Activated B cell treated with CpG ODN at 0.5 μM for 24 hours (primary cell): ENCODE measurements around the gene OMP. TPM values are rescaled to one million over a fixed set of nuclear protein-coding genes. Genes with fewer than 3 reads are reported as not detected.

Experiments
- ATAC-seq: fragments of 200-7000 bp; cut with Tn5 transposase; one replicate; pipeline ENCODE4 v1.10.0; 2021; ENCODE audit warnings: low read depth, mild to moderate bottlenecking, moderate library complexity
- CTCF ChIA-PET: fragments of 350-600 bp; sonication (Branson Sonifier 250); formaldehyde crosslinking; loops from one replicate; lab custom pipeline; 2021; ENCODE audit warnings: antibody characterized with exemption; lab: Charles Lee
- POLR2A ChIA-PET: fragments of 350-600 bp; sonication (Branson Sonifier 250); formaldehyde crosslinking; loops from one replicate; lab custom pipeline; 2021; ENCODE audit warnings: antibody characterized with exemption; lab: Charles Lee
- DNase-seq: peaks from one replicate; pipeline ENCODE4 v3.0.0; 2022
- H3K27ac Mint-ChIP-seq: one replicate; pipeline ENCODE4 v1.8.0; 2020; ENCODE audit warnings: mixed read lengths
- H3K27me3 Mint-ChIP-seq: one replicate; pipeline ENCODE4 v1.8.0; 2021; ENCODE audit warnings: mixed read lengths
- H3K36me3 Mint-ChIP-seq: one replicate; pipeline ENCODE4 v1.8.0; 2021; ENCODE audit warnings: low read depth, mixed read lengths
- H3K4me1 Mint-ChIP-seq: one replicate; pipeline ENCODE4 v1.8.0; 2021; ENCODE audit warnings: mixed read lengths
- H3K4me3 Mint-ChIP-seq: one replicate; pipeline ENCODE4 v1.8.0; 2020; ENCODE audit warnings: mild to moderate bottlenecking, mixed read lengths
- H3K9me3 Mint-ChIP-seq: one replicate; pipeline ENCODE4 v1.8.0; 2020; ENCODE audit warnings: mixed read lengths
- CTCF ChIP-seq: fragments of 200-600 bp; IDR thresholded peaks from one replicate; pipeline ENCODE4 v1.8.0; 2022; ENCODE audit warnings: antibody characterized with exemption, mild to moderate bottlenecking
- intact Hi-C: fragments of 100-400 bp; cut with micrococcal nuclease; formaldehyde crosslinking; loops from one replicate; pipeline ENCODE4 v1.15.1; 2024
- total RNA-seq: library from RNA; stranded (reverse); gene quantifications from 2 replicates; pipeline ENCODE4 v1.2.3, GENCODE V29; 2022

Gene OMP
- total RNA-seq, 1 donor from 2014 or later: not detected

DNA sequence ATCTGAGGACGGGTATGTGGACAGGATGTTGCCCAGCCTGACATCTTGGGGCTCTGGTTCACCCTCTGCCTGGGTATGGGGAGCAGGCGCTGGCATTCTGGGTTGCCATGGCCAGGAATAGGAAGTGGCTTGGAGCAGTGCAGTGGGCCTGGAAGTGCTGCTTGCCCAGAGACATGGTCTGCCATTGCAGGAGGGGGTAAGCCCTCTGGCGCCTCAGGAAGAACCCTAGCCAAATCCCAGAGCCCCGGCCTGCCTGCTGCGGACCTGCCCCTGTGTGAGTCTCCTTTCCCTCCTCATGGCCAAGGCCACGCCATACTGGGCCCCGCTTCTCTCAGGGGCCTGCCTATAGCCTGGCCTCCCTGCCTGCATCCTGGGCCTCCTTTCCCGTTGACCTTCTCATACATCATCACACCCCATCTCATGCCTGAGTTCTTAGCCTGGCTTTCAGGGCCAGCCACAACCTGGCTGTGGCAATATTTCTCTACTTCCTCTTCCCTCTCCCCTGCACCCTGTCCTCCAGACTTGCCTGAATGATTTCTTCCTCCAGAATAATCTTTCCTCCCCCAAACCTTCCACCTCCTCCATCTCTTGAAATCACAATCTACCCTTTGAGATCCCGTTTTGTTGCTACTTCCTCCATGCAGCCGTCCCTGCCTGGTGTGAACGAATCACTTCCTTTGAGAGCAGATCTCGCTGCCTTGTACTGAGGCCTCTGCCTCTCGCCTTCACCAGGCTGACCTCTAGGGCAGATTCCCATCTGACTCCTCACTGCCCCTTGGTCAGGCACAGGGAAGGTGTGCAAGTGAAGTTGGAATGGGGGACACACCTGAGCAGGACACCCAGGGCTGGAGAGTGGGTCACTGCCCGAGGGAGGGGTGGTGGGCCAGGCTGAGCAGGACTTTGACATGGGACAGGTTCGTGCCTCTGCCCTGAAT lies 30.7 kb upstream of the OMP start:
- Mint-ChIP-seq H3K27ac (no peak overlapping the region), H3K4me1 (peaks cover 5% of the 10 kb centered on the region)

DNA sequence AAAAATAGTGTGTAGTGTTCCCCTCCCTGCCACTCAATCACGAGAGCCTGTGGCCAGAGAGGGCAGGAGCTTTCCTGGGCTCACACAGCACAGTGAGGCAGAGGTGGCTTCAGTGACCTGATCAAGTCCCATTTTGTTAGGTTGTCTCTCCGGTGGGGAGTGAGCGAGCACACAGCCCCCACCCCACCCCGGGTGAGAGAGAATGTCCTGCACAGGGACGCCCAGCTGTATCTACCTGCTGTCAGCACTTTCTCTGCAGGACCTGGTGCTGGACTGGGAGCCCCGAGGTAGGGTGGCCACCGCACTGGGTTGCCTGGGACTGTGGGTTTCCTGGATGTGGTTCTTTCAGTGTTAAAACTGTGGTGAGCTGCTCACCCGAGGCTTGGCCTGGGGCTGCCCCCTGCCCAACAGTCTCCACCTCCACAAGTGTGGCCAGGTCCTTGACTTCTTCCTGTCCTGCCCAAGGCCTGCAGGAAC lies 29.8 kb upstream of the OMP start:
- intact Hi-C loops: no loop called here
- ChIA-PET CTCF (no interaction called here), POLR2A (no interaction called here)
- no peak for TF ChIP-seq CTCF
- Mint-ChIP-seq H3K4me3 (no peak overlapping the region), H3K36me3 (no peaks in the 10 kb centered on the region), H3K27ac (no peak overlapping the region), H3K27me3 (no peaks in the 10 kb centered on the region), H3K4me1 (no peaks in the 10 kb centered on the region), H3K9me3 (no peaks in the 10 kb centered on the region)
- ATAC-seq: no peak
- DNase-seq: peak; percentile 9

More for the DNA sequence above, 30.7 kb upstream of the OMP start:
- no peak for TF ChIP-seq CTCF
- no peak for ATAC-seq
- Mint-ChIP-seq H3K27me3 (no peaks in the 10 kb centered on the region), H3K4me3 (no peak overlapping the region), H3K36me3 (no peaks in the 10 kb centered on the region), H3K9me3 (no peaks in the 10 kb centered on the region)
- intact Hi-C loops: no loop called here
- peak; percentile 5 for DNase-seq
- ChIA-PET CTCF (no interaction called here), POLR2A (no interaction called here)

DNA sequence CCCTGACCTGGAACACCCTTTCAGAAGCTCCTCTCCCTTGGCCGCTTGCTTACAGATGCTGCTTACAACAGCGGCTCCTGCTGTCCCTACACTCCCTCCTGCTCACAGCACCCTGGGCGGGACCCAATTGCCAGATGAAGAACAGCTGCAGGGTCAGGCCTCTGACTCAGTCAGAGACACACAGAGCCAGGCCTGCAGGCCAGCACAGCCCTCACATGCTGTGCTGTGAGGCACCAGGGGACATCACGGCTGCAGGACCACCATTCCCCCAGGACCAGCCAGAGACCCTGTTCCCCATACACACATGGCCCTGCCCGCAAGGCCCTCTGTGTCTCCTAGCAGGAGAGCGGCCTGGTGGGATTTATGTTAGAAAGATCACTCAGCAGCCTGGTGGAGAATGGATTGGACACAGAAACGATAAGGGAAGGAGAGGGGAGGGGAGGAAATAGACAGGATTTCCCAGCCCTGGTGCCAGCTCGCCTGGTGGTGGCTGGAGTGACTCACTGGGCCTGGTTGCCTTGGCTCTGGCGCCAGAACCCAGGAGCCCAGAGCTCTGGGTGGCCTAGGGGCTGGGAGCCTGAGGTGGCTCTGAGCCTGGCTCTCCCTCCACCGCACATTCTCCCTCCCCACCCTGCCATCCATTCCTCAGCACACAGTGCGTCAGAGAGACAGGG lies 29.2 kb upstream of the OMP start:
- Mint-ChIP-seq H3K9me3 (peaks cover 2% of the 10 kb centered on the region), H3K27me3 (no peaks in the 10 kb centered on the region), H3K27ac (no peak overlapping the region), H3K4me1 (no peaks in the 10 kb centered on the region), H3K4me3 (no peak overlapping the region), H3K36me3 (no peaks in the 10 kb centered on the region)
- CTCF ChIA-PET: no interaction called here
- POLR2A ChIA-PET: no interaction called here
- intact Hi-C loops: no loop called here
- no peak for TF ChIP-seq CTCF
- ATAC-seq (no peak), DNase-seq (peak; percentile 10)

DNA sequence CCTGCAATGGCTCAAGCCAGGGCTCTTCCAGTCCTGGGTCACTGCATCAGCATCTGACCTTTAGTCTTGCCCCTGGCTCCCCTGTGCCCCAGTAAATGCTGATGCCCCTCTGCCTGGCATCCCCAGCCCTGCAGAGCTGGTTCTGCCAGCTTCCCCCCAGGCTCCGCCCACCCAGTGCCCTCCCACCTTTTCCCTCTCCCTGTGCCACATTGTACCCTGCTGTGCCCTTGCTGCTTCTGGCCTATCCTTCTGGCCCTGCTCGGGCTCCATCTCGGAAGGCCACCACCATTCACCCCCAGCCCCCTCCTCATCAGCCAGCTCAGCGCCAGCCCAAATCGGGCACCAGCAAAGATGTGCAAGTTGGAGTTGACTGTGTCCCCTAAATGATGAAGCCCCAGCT lies 28.4 kb upstream of the OMP start:
- ChIA-PET POLR2A (no interaction called here), CTCF (no interaction called here)
- Mint-ChIP-seq H3K9me3 (peaks cover 6% of the 10 kb centered on the region), H3K27me3 (no peaks in the 10 kb centered on the region), H3K27ac (no peak overlapping the region), H3K4me3 (no peak overlapping the region), H3K36me3 (no peaks in the 10 kb centered on the region), H3K4me1 (no peaks in the 10 kb centered on the region)
- ATAC-seq (no peak), DNase-seq (no peak)
- no peak for TF ChIP-seq CTCF
- intact Hi-C loops: no loop called here

DNA sequence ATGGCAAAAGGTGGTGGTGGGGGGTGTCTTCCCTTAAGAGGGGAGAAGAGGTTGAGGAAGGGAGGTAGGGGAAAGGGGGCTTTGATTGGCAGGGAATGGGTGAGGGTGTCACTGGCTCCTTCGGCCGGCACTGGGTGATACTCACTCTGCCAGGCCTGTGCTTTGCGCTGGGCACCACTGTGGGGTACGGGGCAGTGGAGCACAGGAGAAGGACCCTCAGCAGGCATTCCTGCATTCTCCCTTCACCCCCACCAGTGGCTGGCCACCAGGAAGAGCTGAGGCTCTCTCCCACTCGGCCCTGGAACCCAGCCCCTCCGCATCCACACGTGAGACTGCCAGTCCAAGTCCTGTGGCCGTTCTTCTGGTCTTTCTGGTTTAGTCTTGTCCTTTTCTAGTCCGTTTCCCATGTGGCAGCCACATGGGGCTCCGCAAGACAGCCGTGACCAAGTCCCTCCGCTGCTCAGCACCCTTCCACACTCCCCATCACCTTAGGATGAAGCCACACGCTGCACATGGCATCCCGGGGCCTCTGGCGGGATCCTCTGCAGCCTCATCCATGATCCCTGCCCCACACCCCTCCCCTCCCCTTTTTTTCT lies 27.9 kb upstream of the OMP start:
- TF ChIP-seq CTCF: no peak
- ChIA-PET POLR2A (no interaction called here), CTCF (no interaction called here)
- Mint-ChIP-seq H3K27ac (no peak overlapping the region), H3K4me3 (no peak overlapping the region), H3K4me1 (no peaks in the 10 kb centered on the region), H3K27me3 (no peaks in the 10 kb centered on the region), H3K36me3 (no peaks in the 10 kb centered on the region), H3K9me3 (peaks cover 6% of the 10 kb centered on the region)
- no peak for ATAC-seq
- peak; percentile 6 for DNase-seq
- intact Hi-C loops: no loop called here
